ENCODE results near the gene FOSL2.

FOSL2 gene

GRCh38 chr2:28358668-28359201 is 33.9 kb upstream of the FOSL2 start:
- no peak for TF ChIP-seq CTCF (IDR thresholded peaks at IDR 0.05; ENCODE audit: insufficient read depth, low read length, poor library complexity, severe bottlenecking)
- no peak overlapping the region for H3K4me3 ChIP-seq (replicated peaks; ENCODE audit: low read depth, low read length)
- DNase-seq (ENCODE audit: extremely low read depth, insufficient read length) = no peak
- no peaks in the 10 kb centered on the region for H3K36me3 ChIP-seq (ENCODE audit: control insufficient read depth, insufficient read depth, low read length)
- no peaks in the 10 kb centered on the region for H3K27me3 ChIP-seq (replicated peaks; ENCODE audit: control insufficient read depth, insufficient read depth, low read length)

- DNase-seq (ENCODE audit: extremely low read depth, insufficient read length) = peak; percentile 66
- H3K27me3 ChIP-seq (replicated peaks; ENCODE audit: control insufficient read depth, insufficient read depth, low read length) = no peaks in the 10 kb centered on the region
- no peaks in the 10 kb centered on the region for H3K36me3 ChIP-seq (ENCODE audit: control insufficient read depth, insufficient read depth, low read length)
- no peak for TF ChIP-seq CTCF (IDR thresholded peaks at IDR 0.05; ENCODE audit: insufficient read depth, low read length, poor library complexity, severe bottlenecking)
- H3K4me3 ChIP-seq (replicated peaks; ENCODE audit: low read depth, low read length) = no peak overlapping the region
These were observed 33.2 kb upstream of the FOSL2 start for GRCh38 chr2:28359222-28360057.

- H3K4me3 ChIP-seq (replicated peaks; ENCODE audit: low read depth, low read length) = no peak overlapping the region
- no peaks in the 10 kb centered on the region for H3K36me3 ChIP-seq (ENCODE audit: control insufficient read depth, insufficient read depth, low read length)
- no peak for TF ChIP-seq CTCF (IDR thresholded peaks at IDR 0.05; ENCODE audit: insufficient read depth, low read length, poor library complexity, severe bottlenecking)
- DNase-seq (ENCODE audit: extremely low read depth, insufficient read length) = no peak
- no peaks in the 10 kb centered on the region for H3K27me3 ChIP-seq (replicated peaks; ENCODE audit: control insufficient read depth, insufficient read depth, low read length)
These were observed 32.5 kb upstream of the FOSL2 start for GRCh38 chr2:28360058-28360717.

DNA sequence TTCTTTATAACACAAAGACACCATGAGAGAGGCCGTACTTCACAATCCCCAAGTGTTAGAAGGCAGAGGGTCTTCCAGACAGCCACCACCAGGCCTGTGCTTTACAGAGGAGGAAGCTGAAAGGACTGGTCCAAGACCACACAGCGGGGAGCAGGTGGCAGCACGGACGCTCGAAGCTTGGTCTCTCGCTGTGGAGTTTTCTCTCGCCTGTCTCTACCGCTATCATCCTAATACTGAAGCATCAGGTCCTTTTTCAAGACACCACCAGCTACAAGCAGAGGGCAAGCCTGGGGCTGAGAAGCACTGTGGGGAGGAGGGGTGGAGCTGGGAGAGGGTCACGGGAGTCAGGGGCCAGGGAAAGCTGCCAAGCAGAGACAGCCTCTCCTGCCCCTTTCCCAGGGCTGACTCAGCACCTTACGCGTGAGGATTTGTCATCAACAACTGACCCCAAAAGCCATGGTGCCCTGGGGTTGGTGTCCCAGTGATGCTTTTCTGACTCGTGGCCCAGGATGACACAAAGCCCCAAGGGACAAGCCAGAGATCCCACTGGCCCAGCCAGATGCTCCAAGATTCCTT is 31.9 kb upstream of the FOSL2 start:
- DNase-seq (ENCODE audit: extremely low read depth, insufficient read length) = no peak
- Histone ChIP-seq H3K36me3 (ENCODE audit: control insufficient read depth, insufficient read depth, low read length) (no peaks in the 10 kb centered on the region), H3K4me3 (replicated peaks; ENCODE audit: low read depth, low read length) (no peak overlapping the region), H3K27me3 (replicated peaks; ENCODE audit: control insufficient read depth, insufficient read depth, low read length) (no peaks in the 10 kb centered on the region)
- TF ChIP-seq CTCF (IDR thresholded peaks at IDR 0.05; ENCODE audit: insufficient read depth, low read length, poor library complexity, severe bottlenecking) = no peak

DNA sequence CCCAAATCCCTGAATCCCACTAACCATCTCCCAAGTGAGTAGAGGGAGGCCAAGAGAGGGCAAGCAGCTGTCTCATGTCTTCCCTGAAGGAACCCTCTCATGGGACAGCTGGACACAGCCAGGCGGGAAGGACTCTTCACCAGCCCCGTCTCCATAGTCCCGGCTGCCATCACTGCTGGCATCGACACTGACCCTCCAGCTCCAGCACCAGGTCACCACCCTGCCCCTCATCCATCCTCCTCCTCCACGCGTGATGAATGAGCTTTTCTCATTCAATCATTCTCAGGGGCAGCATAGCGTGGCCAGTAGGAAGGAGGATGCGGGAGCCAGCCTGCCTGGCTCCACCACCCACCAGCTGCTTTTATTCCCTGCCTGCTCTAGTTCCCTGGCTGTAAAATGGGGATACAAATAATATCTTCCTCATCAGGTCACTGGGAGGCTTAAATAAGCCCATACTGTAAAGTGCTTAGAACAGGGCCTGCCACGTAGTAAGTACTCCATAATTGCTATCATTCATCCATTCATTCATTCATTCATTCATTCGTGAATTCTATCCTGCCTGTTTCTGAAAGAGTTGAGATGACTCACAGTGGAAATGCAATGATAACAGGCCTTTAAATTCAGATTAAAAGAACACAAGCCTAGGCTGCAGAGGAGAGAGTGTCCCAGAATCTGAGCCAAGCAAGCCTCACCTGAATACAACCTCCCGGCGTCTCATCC is 30.5 kb upstream of the FOSL2 start:
- no peak for TF ChIP-seq CTCF (IDR thresholded peaks at IDR 0.05; ENCODE audit: insufficient read depth, low read length, poor library complexity, severe bottlenecking)
- no peak for DNase-seq (ENCODE audit: extremely low read depth, insufficient read length)
- Histone ChIP-seq H3K4me3 (replicated peaks; ENCODE audit: low read depth, low read length) (no peak overlapping the region), H3K27me3 (replicated peaks; ENCODE audit: control insufficient read depth, insufficient read depth, low read length) (no peaks in the 10 kb centered on the region), H3K36me3 (ENCODE audit: control insufficient read depth, insufficient read depth, low read length) (no peaks in the 10 kb centered on the region)
